Stimulated activated CD4-positive, alpha-beta T cell treated with anti-CD3 and anti-CD28 coated beads, Interleukin-2, amount 100 ng/mL, for 4 hours (primary cell): Measurements from ENCODE around the gene CERS1.

ENCODE experiments used
- DNase-seq: peaks from one replicate; pipeline ENCODE4 v3.0.0-alpha.2; 2020; ENCODE audit warnings: low read depth

CERS1 gene

GRCh38 chr19:18839465-18840287, 56.3 kb downstream of the CERS1 start:
- DNase-seq, result no peak

- no peak for DNase-seq
Measured at GRCh38 chr19:18834644-18834984, 61.3 kb downstream of the CERS1 start.

- DNase-seq, result no peak
Measured at GRCh38 chr19:18833849-18834643, 61.9 kb downstream of the CERS1 start.

DNA sequence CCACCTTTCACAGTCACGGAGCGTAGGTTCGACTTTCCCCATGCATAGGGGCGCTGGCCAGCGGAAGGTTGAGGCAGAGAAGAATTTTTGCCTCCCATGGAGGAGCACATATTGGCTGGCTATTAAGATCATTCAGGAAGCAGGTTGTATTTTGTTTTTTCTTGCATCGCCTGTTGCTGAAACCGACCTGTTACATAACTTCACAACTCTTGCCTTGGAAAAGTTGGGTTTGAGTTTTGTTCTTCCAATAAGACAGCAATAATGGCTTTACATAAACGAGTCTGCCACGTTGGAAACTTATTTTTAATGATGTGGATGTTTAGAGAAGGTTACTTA, 62.8 kb downstream of the CERS1 start:
- no peak for DNase-seq

- no peak for DNase-seq
Measured at GRCh38 chr19:18832306-18833140, 63.4 kb downstream of the CERS1 start.

- DNase-seq, result peak; percentile 95
Measured at GRCh38 chr19:18831524-18832305, 64.2 kb downstream of the CERS1 start, which contains the start of gene UPF1. TSS of gene UPF1 (plus strand) at chr19:18831959. CDS start at chr19:18832210, 251 bp downstream.

DNA sequence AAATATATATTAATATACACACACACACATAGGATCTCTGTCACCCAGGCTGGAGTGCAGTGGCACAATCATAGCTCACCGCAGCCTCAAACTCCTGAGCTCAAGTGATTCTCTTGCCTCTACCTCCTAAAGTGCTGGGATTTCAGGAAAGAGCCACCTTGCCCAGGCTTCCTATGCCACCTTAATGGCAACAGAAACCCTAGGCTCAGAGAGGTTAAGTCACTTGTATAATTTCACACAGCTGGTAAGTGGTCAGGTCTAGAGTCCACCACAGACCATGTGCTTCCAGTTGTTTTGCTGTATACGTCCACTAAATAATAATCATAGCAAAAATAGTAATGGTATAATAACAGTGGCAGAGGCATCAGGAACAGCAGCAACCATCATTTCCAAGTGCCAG, 65.5 kb downstream of the CERS1 start:
- no peak for DNase-seq

- no peak for DNase-seq
Measured at GRCh38 chr19:18828786-18829185, 67.2 kb downstream of the CERS1 start.
